ENCODE measurements around the gene PPP2CA. TPM values are rescaled to one million over a fixed set of nuclear protein-coding genes. Genes with fewer than 3 reads are reported as not detected.
"Not testable (repeated sequence)": the region's sequence is repeated elsewhere in the genome, so short reads cannot be mapped to it uniquely, and the experiment has no call there.

The PPP2CA gene
- total RNA-seq, 2 donors from 2014 or later, result 45.9 to 194 TPM

GRCh38 chr5:134224888-134225779, 739 bp downstream of the PPP2CA start:
- no peaks in the 10 kb centered on the region for H3K9me3 ChIP-seq
- peak overlapping the region; percentile 96 to 100 for H3K4me3 ChIP-seq
- DNase-seq (peak; percentile 48 to 73 (median 59)), ATAC-seq (peak; percentile 22)
- H3K27me3 ChIP-seq, result no peaks in the 10 kb centered on the region
- intact Hi-C loops (cut with DNase I), result no loop called here
- 0% methylated on average over 11 to 49 of the region's 49 CpGs for WGBS, 2 donors
- no peak for TF ChIP-seq POLR2A (IDR thresholded peaks at IDR 0.05)
- peak in 3 of 7 experiments; percentile 14 to 28 (median 17) for TF ChIP-seq CTCF (IDR thresholded peaks at IDR 0.05)
- peaks cover 54% of the 10 kb centered on the region for H3K4me1 ChIP-seq
- no peaks in the 10 kb centered on the region for H3K36me3 ChIP-seq (replicated peaks in 1 of 2; ENCODE audit: insufficient read depth in 1 of 2, low read depth in 2 of 2)
- peak overlapping the region; percentile 98 to 100 (median 100) for H3K27ac ChIP-seq

GRCh38 chr5:134223406-134224248, 2.2 kb downstream of the PPP2CA start:
- Histone ChIP-seq H3K4me1 (peaks cover 69% of the 10 kb centered on the region), H3K27me3 (no peaks in the 10 kb centered on the region), H3K9me3 (no peaks in the 10 kb centered on the region), H3K4me3 (no peak overlapping the region), H3K36me3 (replicated peaks in 1 of 2; ENCODE audit: insufficient read depth in 1 of 2, low read depth in 2 of 2) (no peaks in the 10 kb centered on the region), H3K27ac (peak overlapping the region in 3 of 4 donors; percentile 33 to 100 (median 100))
- WGBS, 2 donors, result 24 to 26% methylated on average over 9 of the region's 9 CpGs
- intact Hi-C loops (cut with DNase I), result no loop called here
- ATAC-seq (no peak), DNase-seq (no peak)
- no peak for TF ChIP-seq CTCF (IDR thresholded peaks at IDR 0.05)
- TF ChIP-seq POLR2A (IDR thresholded peaks at IDR 0.05), result no peak

- ATAC-seq; H3K9me3 ChIP-seq; DNase-seq; intact Hi-C loops (cut with DNase I); H3K27me3 ChIP-seq; H3K36me3 ChIP-seq (replicated peaks in 1 of 2; ENCODE audit: insufficient read depth in 1 of 2, low read depth in 2 of 2); H3K4me3 ChIP-seq: not testable (repeated sequence)
- 65 to 71% methylated on average over 5 of the region's 5 CpGs for WGBS, 2 donors
- peak overlapping the region in 1 of 4 donors; percentile 16 for H3K27ac ChIP-seq
- peaks cover 77% of the 10 kb centered on the region for H3K4me1 ChIP-seq
Measured at GRCh38 chr5:134221690-134222089, 4.2 kb downstream of the PPP2CA start.

GRCh38 chr5:134215757-134216156, 10.1 kb downstream of the PPP2CA start:
- intact Hi-C loops (cut with DNase I), result no loop called here

GRCh38 chr5:134211263-134212031, 14.4 kb downstream of the PPP2CA start:
- intact Hi-C loops (cut with DNase I); DNase-seq; H3K27me3 ChIP-seq; H3K4me3 ChIP-seq; H3K36me3 ChIP-seq (replicated peaks in 1 of 2; ENCODE audit: insufficient read depth in 1 of 2, low read depth in 2 of 2); ATAC-seq; H3K9me3 ChIP-seq: not testable (repeated sequence)
- Histone ChIP-seq H3K4me1 (peaks cover 53% of the 10 kb centered on the region), H3K27ac (peak overlapping the region in 1 of 4 donors; percentile 18)
- WGBS, 2 donors, result 87 to 93% methylated on average over 14 of the region's 14 CpGs

More at GRCh38 chr5:134215757-134216156, 10.1 kb downstream of the PPP2CA start:
- Histone ChIP-seq H3K9me3 (no peaks in the 10 kb centered on the region), H3K4me1 (peaks cover 53% of the 10 kb centered on the region), H3K36me3 (replicated peaks in 1 of 2; ENCODE audit: insufficient read depth in 1 of 2, low read depth in 2 of 2) (no peaks in the 10 kb centered on the region), H3K27me3 (no peaks in the 10 kb centered on the region), H3K27ac (no peak overlapping the region), H3K4me3 (no peak overlapping the region)
- WGBS, 2 donors, result 63 to 76% methylated on average over 2 of the region's 2 CpGs
- ATAC-seq (no peak), DNase-seq (no peak)
- TF ChIP-seq POLR2A (IDR thresholded peaks at IDR 0.05) (no peak), CTCF (IDR thresholded peaks at IDR 0.05) (no peak)
